ENCODE results near the gene WDFY4.

DNA sequence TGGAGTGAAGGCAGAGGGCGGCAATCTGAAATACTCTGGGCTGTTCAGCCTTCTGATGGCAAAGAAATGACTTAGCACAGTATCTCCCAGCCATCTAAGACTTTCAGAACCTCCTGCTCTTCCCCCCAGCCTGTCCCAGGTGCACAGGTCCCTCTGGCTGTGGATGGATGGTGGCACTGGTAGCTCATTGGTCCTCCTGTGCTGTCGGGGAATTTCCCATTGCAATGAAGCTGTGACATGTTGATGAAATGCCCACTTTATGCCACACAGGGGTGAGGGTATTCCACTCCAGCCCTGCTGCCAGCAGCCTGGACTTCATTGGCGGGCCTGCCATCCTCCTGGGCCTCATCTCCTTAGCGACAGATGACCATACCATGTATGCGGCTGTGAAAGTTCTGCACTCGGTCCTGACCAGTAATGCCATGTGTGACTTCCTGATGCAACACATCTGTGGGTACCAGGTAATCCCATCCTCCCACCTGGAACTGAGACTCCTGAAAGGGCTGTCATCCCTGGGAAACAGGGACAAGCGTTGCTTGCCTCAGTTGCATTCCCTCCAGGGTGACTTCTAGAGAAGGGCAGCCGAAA, 105.9 kb downstream of the WDFY4 start:
- TF ChIP-seq, protein P1, sequence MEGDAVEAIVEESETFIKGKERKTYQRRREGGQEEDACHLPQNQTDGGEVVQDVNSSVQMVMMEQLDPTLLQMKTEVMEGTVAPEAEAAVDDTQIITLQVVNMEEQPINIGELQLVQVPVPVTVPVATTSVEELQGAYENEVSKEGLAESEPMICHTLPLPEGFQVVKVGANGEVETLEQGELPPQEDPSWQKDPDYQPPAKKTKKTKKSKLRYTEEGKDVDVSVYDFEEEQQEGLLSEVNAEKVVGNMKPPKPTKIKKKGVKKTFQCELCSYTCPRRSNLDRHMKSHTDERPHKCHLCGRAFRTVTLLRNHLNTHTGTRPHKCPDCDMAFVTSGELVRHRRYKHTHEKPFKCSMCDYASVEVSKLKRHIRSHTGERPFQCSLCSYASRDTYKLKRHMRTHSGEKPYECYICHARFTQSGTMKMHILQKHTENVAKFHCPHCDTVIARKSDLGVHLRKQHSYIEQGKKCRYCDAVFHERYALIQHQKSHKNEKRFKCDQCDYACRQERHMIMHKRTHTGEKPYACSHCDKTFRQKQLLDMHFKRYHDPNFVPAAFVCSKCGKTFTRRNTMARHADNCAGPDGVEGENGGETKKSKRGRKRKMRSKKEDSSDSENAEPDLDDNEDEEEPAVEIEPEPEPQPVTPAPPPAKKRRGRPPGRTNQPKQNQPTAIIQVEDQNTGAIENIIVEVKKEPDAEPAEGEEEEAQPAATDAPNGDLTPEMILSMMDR (IDR thresholded peaks at IDR 0.05): no peak
- no peak for TF ChIP-seq POLR2A (IDR thresholded peaks at IDR 0.05)
